IMR-90 (cell line): ENCODE data around the gene NRARP. TPM values are rescaled to one million over a fixed set of nuclear protein-coding genes. Genes with fewer than 3 reads are reported as not detected.

Source experiments
- ATAC-seq: fragments of 200-7000 bp; cut with Tn5 transposase; 2 replicates; pipeline ENCODE4 v1.9.1; 2020; ENCODE audit warnings: low read depth, mild to moderate bottlenecking, moderate library complexity
- BruUV-seq: library from RNA; stranded (reverse); fragments of 400-500 nt; replicated peaks from 2 replicates; lab custom pipeline; 2021; lab: Mats Ljungman, UMichigan
- CTCF ChIA-PET: fragments of 300-600 bp; formaldehyde crosslinking; extraction: SDS; loops from one replicate; lab custom pipeline; 2021; ENCODE audit warnings: antibody characterized with exemption; lab: Yijun Ruan, JAX
- POLR2A ChIA-PET: fragments of 300-600 bp; sonication (Branson Sonifier 250); formaldehyde crosslinking; loops from one replicate; lab custom pipeline; 2022; ENCODE audit warnings: antibody characterized with exemption; ENCODE audit not compliant: unreplicated experiment; lab: Charles Lee
- DNase-seq: peaks from one replicate; pipeline ENCODE4 v3.0.0; 2013
- H2AFZ ChIP-seq: replicated peaks from 2 replicates; pipeline ENCODE3; 2013; ENCODE audit warnings: low read length, mild to moderate bottlenecking; ENCODE audit not compliant: poor library complexity
- H2AK5ac ChIP-seq: 2 replicates; pipeline ENCODE4 v1.6.1; 2013; ENCODE audit warnings: low read depth, low read length, inconsistent platforms
- H2AK9ac ChIP-seq: replicated peaks from 2 replicates; pipeline ENCODE3; 2013; ENCODE audit warnings: mild to moderate bottlenecking, low read depth, low read length, moderate library complexity; ENCODE audit not compliant: poor library complexity
- H2BK120ac ChIP-seq: 2 replicates; pipeline ENCODE4 v1.6.1; 2013; ENCODE audit warnings: low read depth, low read length, inconsistent platforms
- H2BK15ac ChIP-seq: 3 replicates; pipeline ENCODE4 v1.6.1; 2013; ENCODE audit warnings: low read depth, low read length, inconsistent platforms
- H2BK20ac ChIP-seq: 2 replicates; pipeline ENCODE4 v1.6.1; 2013; ENCODE audit warnings: low read depth, mild to moderate bottlenecking, inconsistent platforms, low read length, moderate library complexity
- H2BK5ac ChIP-seq: 2 replicates; pipeline ENCODE4 v1.6.1; 2013; ENCODE audit warnings: mild to moderate bottlenecking, low read depth, low read length, inconsistent platforms; ENCODE audit not compliant: poor library complexity, severe bottlenecking
- H3K14ac ChIP-seq: replicated peaks from 2 replicates; pipeline ENCODE4 v1.6.1; 2013; ENCODE audit warnings: low read depth, low read length, inconsistent platforms
- H3K18ac ChIP-seq: 2 replicates; pipeline ENCODE4 v1.6.1; 2013; ENCODE audit warnings: low read depth, low read length, control low read depth
- H3K23ac ChIP-seq: 2 replicates; pipeline ENCODE4 v1.6.1; 2013; ENCODE audit warnings: low read depth, low read length, inconsistent platforms
- H3K27ac ChIP-seq: 2 replicates; pipeline ENCODE4 v1.5.1; 2013; ENCODE audit warnings: mild to moderate bottlenecking, control low read depth, low read length; ENCODE audit not compliant: insufficient read depth
- H3K27me3 ChIP-seq: 2 replicates; pipeline ENCODE4 v1.6.1; 2013; ENCODE audit warnings: low read length; ENCODE audit not compliant: control insufficient read depth, insufficient read depth
- H3K36me3 ChIP-seq: 2 replicates; pipeline ENCODE4 v1.6.1; 2013; ENCODE audit warnings: low read length, mixed read lengths; ENCODE audit not compliant: control insufficient read depth, insufficient read depth
- H3K4ac ChIP-seq: 2 replicates; pipeline ENCODE4 v1.6.1; 2013; ENCODE audit warnings: low read depth, low read length, inconsistent platforms
- H3K4me1 ChIP-seq: 2 replicates; pipeline ENCODE4 v1.6.1; 2013; ENCODE audit warnings: low read length, mixed read lengths; ENCODE audit not compliant: control insufficient read depth, insufficient read depth
- H3K4me2 ChIP-seq: 2 replicates; pipeline ENCODE4 v1.6.1; 2013; ENCODE audit warnings: low read depth, mild to moderate bottlenecking, control low read depth, low read length, moderate library complexity
- H3K4me3 ChIP-seq: 2 replicates; pipeline ENCODE4 v1.5.1; 2013; ENCODE audit warnings: low read depth, mild to moderate bottlenecking, control low read depth, low read length, moderate library complexity; ENCODE audit not compliant: insufficient read depth
- H3K56ac ChIP-seq: 2 replicates; pipeline ENCODE4 v1.6.1; 2013; ENCODE audit warnings: low read length, inconsistent platforms; ENCODE audit not compliant: insufficient read depth; ENCODE audit errors: extremely low read depth
- H3K79me1 ChIP-seq, 2 experiments: 2 replicates each; pipeline ENCODE4 v1.6.1; 2013; ENCODE audit warnings: low read length in 2 of 2, inconsistent platforms in 1 of 2, low read depth in 1 of 2
- H3K9ac ChIP-seq: 2 replicates; pipeline ENCODE4 v1.6.1; 2013; ENCODE audit warnings: low read depth, low read length, control low read depth
- H3K9me1 ChIP-seq: 2 replicates; pipeline ENCODE4 v1.6.1; 2013; ENCODE audit warnings: low read length, inconsistent platforms; ENCODE audit not compliant: insufficient read depth
- H3K9me3 ChIP-seq: 2 replicates; pipeline ENCODE4 v1.6.1; 2013; ENCODE audit warnings: low read length; ENCODE audit not compliant: control insufficient read depth, insufficient read depth
- H4K20me1 ChIP-seq: 2 replicates; pipeline ENCODE4 v1.6.1; 2013; ENCODE audit warnings: low read length, inconsistent platforms; ENCODE audit not compliant: insufficient read depth
- H4K5ac ChIP-seq: 2 replicates; pipeline ENCODE4 v1.6.1; 2013; ENCODE audit warnings: mild to moderate bottlenecking, low read depth, low read length, control low read depth
- H4K8ac ChIP-seq, 2 experiments: 2 replicates each; pipeline ENCODE4 v1.6.1; 2013; ENCODE audit warnings: low read depth in 2 of 2, low read length in 2 of 2, control low read depth in 1 of 2, inconsistent platforms in 1 of 2
- H4K91ac ChIP-seq: 2 replicates; pipeline ENCODE4 v1.6.1; 2013; ENCODE audit warnings: low read depth, low read length, inconsistent platforms; ENCODE audit not compliant: insufficient read depth
- BHLHE40 ChIP-seq: fragments of 150-350 bp; IDR thresholded peaks from 2 replicates; pipeline ENCODE4 v1.6.1; 2016; ENCODE audit warnings: mild to moderate bottlenecking, low read depth, low read length
- CEBPB ChIP-seq: IDR thresholded peaks from 2 replicates; pipeline ENCODE4 v1.6.1; 2012; ENCODE audit warnings: low read depth, low read length, improper control_type of control experiment
- CHD1 ChIP-seq: IDR thresholded peaks from 2 replicates; pipeline ENCODE4 v1.6.1; 2012; ENCODE audit warnings: low read depth, low read length, improper control_type of control experiment
- FOS ChIP-seq: fragments of 150-350 bp; IDR thresholded peaks from 2 replicates; pipeline ENCODE4 v1.6.1; 2016; ENCODE audit warnings: low read depth, low read length
- MAFK ChIP-seq: IDR thresholded peaks from 2 replicates; pipeline ENCODE4 v1.6.1; 2012; ENCODE audit warnings: low read depth, low read length, improper control_type of control experiment
- MAZ ChIP-seq: IDR thresholded peaks from 2 replicates; pipeline ENCODE4 v1.6.1; 2012; ENCODE audit warnings: low read depth, mild to moderate bottlenecking, low read length, improper control_type of control experiment, moderate library complexity, borderline replicate concordance
- MXI1 ChIP-seq: IDR thresholded peaks from 2 replicates; pipeline ENCODE4 v1.6.1; 2012; ENCODE audit warnings: low read depth, mild to moderate bottlenecking, low read length, moderate library complexity, borderline replicate concordance
- NFE2L2 ChIP-seq: fragments of 150-350 bp; IDR thresholded peaks from 2 replicates; pipeline ENCODE4 v1.6.1; 2016; ENCODE audit warnings: low read depth, mild to moderate bottlenecking, low read length
- POLR2A ChIP-seq: IDR thresholded peaks from 2 replicates; pipeline ENCODE4 v1.6.1; 2012; ENCODE audit warnings: mild to moderate bottlenecking, low read depth, low read length
- RAD21 ChIP-seq: IDR thresholded peaks from 2 replicates; pipeline ENCODE4 v1.6.1; 2012; ENCODE audit warnings: low read length, improper control_type of control experiment
- RCOR1 ChIP-seq: IDR thresholded peaks from 2 replicates; pipeline ENCODE4 v1.6.1; 2012; ENCODE audit warnings: mild to moderate bottlenecking, low read length, improper control_type of control experiment; ENCODE audit not compliant: insufficient replicate concordance
- SMC3 ChIP-seq: fragments of 150-350 bp; IDR thresholded peaks from 2 replicates; pipeline ENCODE4 v1.6.1; 2016; ENCODE audit warnings: low read depth, mild to moderate bottlenecking, antibody characterized with exemption, low read length, moderate library complexity
- WGBS, 2 experiments: methylation state at CpG; one replicate each; pipeline versions ENCODE4 v1.1.5 to v1.1.7; 2013; ENCODE audit warnings: missing lambda C conversion rate in 2 of 2; ENCODE audit not compliant: insufficient read length in 1 of 2; ENCODE audit errors: extremely low coverage in 2 of 2; 5-methylcytosine and 5-hydroxymethylcytosine counted together
- dilution Hi-C: fragments of 300-500 bp; cut with HindIII; formaldehyde crosslinking; loops from one replicate; pipeline ENCODE4 v1.14.3; 2018; ENCODE audit warnings: low sequenced_read_pairs; ENCODE audit not compliant: unreplicated experiment
- in situ Hi-C: fragments of 300-500 bp; cut with MboI; formaldehyde crosslinking; loops from 3 replicates; pipeline ENCODE4 v1.14.3; 2019; ENCODE audit warnings: low sequenced_read_pairs, inconsistent platforms, mixed read lengths
- intact Hi-C: fragments of 100-400 bp; cut with micrococcal nuclease; formaldehyde crosslinking; loops from 2 replicates; pipeline ENCODE4 v1.10.0; 2022
- polyA plus RNA-seq, 3 experiments: library from polyadenylated mRNA; depleted of rRNA; stranded (reverse); fragments of >200 nt; gene quantifications; 2 replicates each; pipeline ENCODE4 v1.2.3, GENCODE V29; 2012; ENCODE audit warnings: low replicate concordance in 1 of 3
- total RNA-seq: library from RNA; depleted of rRNA; stranded (reverse); fragments of >200 nt; gene quantifications from 2 replicates; pipeline ENCODE4 v1.2.3, GENCODE V29; 2012
- TF ChIP-seq, protein P1 (sequence below): fragments of 150-350 bp; IDR thresholded peaks from 2 replicates; pipeline ENCODE4 v1.6.1; 2017; ENCODE audit warnings: mild to moderate bottlenecking, antibody characterized with exemption, low read length, low read depth
- TF ChIP-seq, protein P2 (sequence below): conservative IDR thresholded peaks from 2 replicates; pipeline ENCODE4 v1.5.1; 2012; ENCODE audit warnings: mild to moderate bottlenecking, low read depth, low read length, improper control_type of control experiment

NRARP gene
- total and polyA plus RNA-seq, 2 of the 4 experiments (the other 2 are of a cell fraction), result 0.15 TPM; not detected in 1

DNA sequence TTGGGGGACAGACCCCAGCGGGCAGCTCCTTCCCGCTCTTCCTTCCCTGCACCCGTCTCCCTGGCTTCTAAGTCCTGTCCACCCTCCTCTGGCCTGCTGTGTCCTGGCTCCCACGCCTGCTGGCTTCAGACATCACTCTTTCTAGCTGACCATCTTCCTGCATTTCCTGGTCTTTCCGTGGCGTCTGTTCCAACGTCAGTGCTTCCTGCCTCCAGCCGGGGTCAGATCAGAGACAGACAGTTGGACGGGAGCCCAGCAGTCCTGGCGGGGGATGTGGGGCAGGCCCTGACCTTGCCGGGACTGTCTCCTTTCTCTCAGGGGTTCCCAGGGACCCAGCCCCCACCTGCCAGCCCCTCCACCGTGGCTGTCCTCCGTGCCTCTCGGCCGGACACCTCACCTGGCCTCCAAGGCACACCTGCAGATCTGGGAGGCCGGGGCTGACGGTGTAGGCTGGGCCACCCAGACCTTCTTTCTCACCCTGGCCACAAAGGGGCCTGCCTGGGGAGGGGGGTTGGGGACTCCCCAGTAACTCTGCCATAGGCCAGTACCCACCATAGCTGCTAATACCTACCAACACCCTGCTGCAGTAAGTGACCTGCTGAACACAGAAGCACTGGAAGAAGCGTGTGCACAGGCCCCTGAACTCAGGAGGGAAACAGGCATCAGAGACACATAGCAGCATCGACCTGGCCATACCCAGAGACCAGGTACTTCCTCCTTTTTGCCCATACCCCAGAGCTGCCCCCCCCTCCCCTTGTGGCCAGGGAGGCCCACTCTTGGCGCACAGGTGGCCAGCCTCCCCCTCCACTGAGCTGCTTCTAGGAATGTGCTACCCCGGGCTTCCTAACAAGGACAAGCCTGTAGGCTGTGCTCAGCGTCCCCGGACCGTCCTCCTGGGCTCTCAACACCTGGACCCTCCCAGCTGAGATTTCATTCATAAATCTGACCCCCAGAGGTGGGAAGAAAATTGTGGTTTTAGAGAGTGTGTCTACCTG, 5.1 kb downstream of the NRARP start:
- Histone ChIP-seq H3K4ac (no peak overlapping the region), H3K4me1 (peaks cover 3% of the 10 kb centered on the region), H2AK9ac (no peak overlapping the region), H3K27ac (no peak overlapping the region), H3K27me3 (peaks cover 33% of the 10 kb centered on the region), H3K56ac (no peak overlapping the region), H3K4me2 (no peak overlapping the region), H2AFZ (peak overlapping the region; percentile 70), H4K20me1 (peaks cover 4% of the 10 kb centered on the region; the same call in 1 of the 2 replicates), H4K8ac (no peak overlapping the region), H3K9me1 (no peaks in the 10 kb centered on the region), H3K36me3 (no peaks in the 10 kb centered on the region), H3K18ac (no peak overlapping the region), H4K91ac (no peak overlapping the region), H3K23ac (no peak overlapping the region), H2BK15ac (no peak overlapping the region), H2BK120ac (no peak overlapping the region), H3K9ac (no peak overlapping the region), H3K79me1 (no peaks in the 10 kb centered on the region), H3K9me3 (peaks cover 5% of the 10 kb centered on the region; the same call in 1 of the 2 replicates), H2BK5ac (no peak overlapping the region), H2AK5ac (no peak overlapping the region), H3K4me3 (no peak overlapping the region), H4K5ac (no peak overlapping the region), H3K14ac (no peak overlapping the region), H2BK20ac (no peak overlapping the region)
- no peak for TF ChIP-seq CEBPB
- TF ChIP-seq RAD21, result no peak
- no peak for TF ChIP-seq RCOR1
- TF ChIP-seq, protein P1, sequence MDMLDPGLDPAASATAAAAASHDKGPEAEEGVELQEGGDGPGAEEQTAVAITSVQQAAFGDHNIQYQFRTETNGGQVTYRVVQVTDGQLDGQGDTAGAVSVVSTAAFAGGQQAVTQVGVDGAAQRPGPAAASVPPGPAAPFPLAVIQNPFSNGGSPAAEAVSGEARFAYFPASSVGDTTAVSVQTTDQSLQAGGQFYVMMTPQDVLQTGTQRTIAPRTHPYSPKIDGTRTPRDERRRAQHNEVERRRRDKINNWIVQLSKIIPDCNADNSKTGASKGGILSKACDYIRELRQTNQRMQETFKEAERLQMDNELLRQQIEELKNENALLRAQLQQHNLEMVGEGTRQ, result no peak
- TF ChIP-seq CHD1, result no peak
- no peak for TF ChIP-seq MXI1
- no peak for TF ChIP-seq MAFK
- TF ChIP-seq, protein P2, sequence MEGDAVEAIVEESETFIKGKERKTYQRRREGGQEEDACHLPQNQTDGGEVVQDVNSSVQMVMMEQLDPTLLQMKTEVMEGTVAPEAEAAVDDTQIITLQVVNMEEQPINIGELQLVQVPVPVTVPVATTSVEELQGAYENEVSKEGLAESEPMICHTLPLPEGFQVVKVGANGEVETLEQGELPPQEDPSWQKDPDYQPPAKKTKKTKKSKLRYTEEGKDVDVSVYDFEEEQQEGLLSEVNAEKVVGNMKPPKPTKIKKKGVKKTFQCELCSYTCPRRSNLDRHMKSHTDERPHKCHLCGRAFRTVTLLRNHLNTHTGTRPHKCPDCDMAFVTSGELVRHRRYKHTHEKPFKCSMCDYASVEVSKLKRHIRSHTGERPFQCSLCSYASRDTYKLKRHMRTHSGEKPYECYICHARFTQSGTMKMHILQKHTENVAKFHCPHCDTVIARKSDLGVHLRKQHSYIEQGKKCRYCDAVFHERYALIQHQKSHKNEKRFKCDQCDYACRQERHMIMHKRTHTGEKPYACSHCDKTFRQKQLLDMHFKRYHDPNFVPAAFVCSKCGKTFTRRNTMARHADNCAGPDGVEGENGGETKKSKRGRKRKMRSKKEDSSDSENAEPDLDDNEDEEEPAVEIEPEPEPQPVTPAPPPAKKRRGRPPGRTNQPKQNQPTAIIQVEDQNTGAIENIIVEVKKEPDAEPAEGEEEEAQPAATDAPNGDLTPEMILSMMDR, result no peak
- TF ChIP-seq BHLHE40, result no peak
- no peak for TF ChIP-seq SMC3
- no peak for TF ChIP-seq POLR2A
- TF ChIP-seq NFE2L2, result no peak
- TF ChIP-seq FOS, result no peak
- TF ChIP-seq MAZ, result no peak
- ATAC-seq, result no peak
- CTCF ChIA-PET, result no interaction called here
- intact Hi-C loops (no loop called here), dilution Hi-C loops (no loop called here), in situ Hi-C loops (no loop called here)
- BruUV-seq, result no TSS peak
- POLR2A ChIA-PET, result no interaction called here
- WGBS, 2 experiments, result 40% methylated on average over 10 of the region's 24 CpGs; no CpG with 5 or more reads in 1 of the 2 experiments
- peak; percentile 50 for DNase-seq
